HepG2 (cell line): ENCODE results near the gene RAB11FIP2.

Experiments used
- EP300 ChIP-seq, 3 experiments: sonication (generic) in 1 of 3; formaldehyde crosslinking in 1 of 3; IDR thresholded peaks; 2 replicates each; pipeline versions ENCODE4 v1.5.1 to v1.6.1; 2011 to 2020; ENCODE audit warnings: low read depth in 2 of 3, low read length in 2 of 3, borderline replicate concordance in 1 of 3, improper control_type of control experiment in 1 of 3, mild to moderate bottlenecking in 1 of 3, missing genetic modification reagents in 1 of 3, moderate library complexity in 1 of 3
- GATAD1 ChIP-seq: IDR thresholded peaks from 2 replicates; pipeline ENCODE4 v1.6.1; 2016; ENCODE audit warnings: missing genetic modification reagents, missing compliant biosample characterization
- KDM1A ChIP-seq: IDR thresholded peaks from 2 replicates; pipeline ENCODE4 v1.6.1; 2016; ENCODE audit warnings: missing compliant biosample characterization
- NFATC3 ChIP-seq: sonication (generic); formaldehyde crosslinking; IDR thresholded peaks from 2 replicates; pipeline ENCODE4 v1.5.1; 2020; ENCODE audit warnings: mild to moderate bottlenecking, missing genetic modification reagents
- RBM22 ChIP-seq: fragments of 200-400 bp; formaldehyde crosslinking; optimal IDR thresholded peaks from 2 replicates; pipeline ENCODE3; 2017; ENCODE audit warnings: mild to moderate bottlenecking, low read length, moderate library complexity
- ZBTB33 ChIP-seq: sonication (generic); formaldehyde crosslinking; IDR thresholded peaks from 2 replicates; pipeline ENCODE4 v1.4.0; 2020; ENCODE audit warnings: missing genetic modification reagents
- ZNF639 ChIP-seq: conservative IDR thresholded peaks from 2 replicates; pipeline ENCODE4 v1.6.1; 2018; ENCODE audit warnings: missing genetic modification reagents

DNA sequence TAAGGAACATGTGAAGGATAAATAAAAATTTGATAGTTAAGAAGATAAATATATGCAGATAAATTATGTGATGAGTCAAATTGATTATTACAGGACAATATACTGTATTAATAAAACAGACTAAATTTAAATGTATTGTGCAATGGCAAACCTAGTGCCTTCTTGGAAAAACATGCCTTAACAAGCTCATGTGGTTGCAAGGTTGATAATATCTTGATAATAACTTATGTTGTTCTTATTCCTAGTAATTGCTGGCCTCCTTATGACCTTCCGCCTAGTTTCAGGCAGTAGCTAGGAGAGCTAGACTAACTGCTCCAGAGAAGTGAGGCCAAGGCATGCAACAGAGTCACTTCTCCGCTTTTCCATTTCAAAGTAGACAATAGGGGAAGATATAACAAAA, 7.6 kb upstream of the RAB11FIP2 start:
- no peak for TF ChIP-seq ZNF639 (CRISPR knock-in tag)
- no peak for TF ChIP-seq KDM1A
- no peak for TF ChIP-seq NFATC3
- TF ChIP-seq EP300 (IDR thresholded peaks at IDR 0.05; ENCODE audit: low read depth in 2 of 2, low read length in 2 of 2) = no peak
- TF ChIP-seq EP300 (CRISPR knock-in tag; IDR thresholded peaks at IDR 0.05; ENCODE audit: borderline replicate concordance) = no peak
- no peak for TF ChIP-seq ZBTB33 (CRISPR knock-in tag)
- TF ChIP-seq GATAD1 = no peak
- TF ChIP-seq RBM22 = no peak
